ENCODE results near the gene PDCD10.

- no peak for TF ChIP-seq CTCF (IDR thresholded peaks at IDR 0.05)
- no peak for TF ChIP-seq POLR2A (IDR thresholded peaks at IDR 0.05)
Observed at GRCh38 chr3:167653760-167654159, 80.9 kb downstream of the PDCD10 start, which contains the start of gene WDR49.

Measured in ovary (tissue), 3 donors.